PC-3 (cell line): ENCODE data around the gene RBM10.

Experiments
- CTCF ChIP-seq: fragments of 300-600 bp; sonication (generic); conservative IDR thresholded peaks from 2 replicates; pipeline ENCODE4 v1.5.1; 2017; ENCODE audit warnings: antibody characterized with exemption, low read depth, mild to moderate bottlenecking, low read length
- EZH2 ChIP-seq: fragments of 300-600 bp; sonication (generic); IDR thresholded peaks from one replicate; pipeline ENCODE4 v1.6.1; 2017; ENCODE audit warnings: antibody characterized with exemption, mild to moderate bottlenecking, low read length; ENCODE audit not compliant: unreplicated experiment
- EZH2phosphoT487 ChIP-seq: fragments of 300-600 bp; sonication (generic); IDR thresholded peaks from 2 replicates; pipeline ENCODE4 v1.6.1; 2018; ENCODE audit warnings: mild to moderate bottlenecking, antibody characterized with exemption, low read length, borderline replicate concordance

GRCh38 chrX:47185241-47185640, 40.2 kb downstream of the RBM10 start:
- TF ChIP-seq CTCF (no peak), EZH2 (no peak), EZH2phosphoT487 (no peak)
